Measurements from ENCODE around the gene TANGO6.
A peak's percentile ranks its signal among the peaks of the same experiment; 100 is the strongest.

Gene TANGO6

GRCh38 chr16:69106491-69107315 lies 263.4 kb downstream of the TANGO6 start:
- DNase-seq: peak; percentile 30

GRCh38 chr16:69107316-69107962 lies 264.1 kb downstream of the TANGO6 start:
- no peak for DNase-seq

- no peak for DNase-seq
Measured at GRCh38 chr16:69108064-69108904, 265.0 kb downstream of the TANGO6 start.

GRCh38 chr16:69108905-69109252 lies 265.5 kb downstream of the TANGO6 start:
- no peak for DNase-seq

DNA sequence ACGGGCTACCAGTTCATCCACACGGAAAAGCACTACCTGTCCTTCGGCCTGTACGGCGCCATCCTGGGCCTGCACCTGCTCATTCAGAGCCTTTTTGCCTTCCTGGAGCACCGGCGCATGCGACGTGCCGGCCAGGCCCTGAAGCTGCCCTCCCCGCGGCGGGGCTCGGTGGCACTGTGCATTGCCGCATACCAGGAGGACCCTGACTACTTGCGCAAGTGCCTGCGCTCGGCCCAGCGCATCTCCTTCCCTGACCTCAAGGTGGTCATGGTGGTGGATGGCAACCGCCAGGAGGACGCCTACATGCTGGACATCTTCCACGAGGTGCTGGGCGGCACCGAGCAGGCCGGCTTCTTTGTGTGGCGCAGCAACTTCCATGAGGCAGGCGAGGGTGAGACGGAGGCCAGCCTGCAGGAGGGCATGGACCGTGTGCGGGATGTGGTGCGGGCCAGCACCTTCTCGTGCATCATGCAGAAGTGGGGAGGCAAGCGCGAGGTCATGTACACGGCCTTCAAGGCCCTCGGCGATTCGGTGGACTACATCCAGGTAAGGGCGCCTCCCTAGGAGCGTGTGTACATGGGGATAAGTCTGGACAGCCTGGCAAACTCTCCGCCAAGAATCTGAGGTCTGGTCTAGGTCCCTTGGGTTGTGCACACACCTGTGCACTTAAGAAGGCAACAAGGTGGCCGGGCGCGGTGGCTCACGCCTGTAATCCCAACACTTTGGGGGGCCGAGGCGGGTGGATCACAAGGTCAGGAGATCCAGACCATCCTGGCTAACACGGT lies 266.3 kb downstream of the TANGO6 start:
- no peak for DNase-seq

DNA sequence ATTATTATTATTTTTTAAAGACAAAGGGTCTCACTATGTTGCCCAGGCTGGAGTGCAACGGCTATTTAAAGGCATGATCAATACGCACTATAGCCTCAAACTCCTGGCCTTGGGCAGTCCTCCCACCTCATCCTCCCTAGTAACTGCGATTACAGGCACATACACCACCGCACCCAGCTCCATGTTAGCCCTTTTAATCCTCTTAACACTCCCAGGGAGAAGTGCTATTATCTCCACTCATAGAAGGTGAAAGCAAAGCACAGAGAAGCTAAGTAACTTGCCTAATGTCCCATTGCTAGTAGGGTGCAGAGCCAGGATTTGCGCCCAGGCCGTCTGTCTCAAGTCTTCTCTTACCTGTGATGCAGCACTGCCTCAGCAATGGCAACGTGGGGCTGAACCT lies 267.1 kb downstream of the TANGO6 start:
- DNase-seq: no peak

DNA sequence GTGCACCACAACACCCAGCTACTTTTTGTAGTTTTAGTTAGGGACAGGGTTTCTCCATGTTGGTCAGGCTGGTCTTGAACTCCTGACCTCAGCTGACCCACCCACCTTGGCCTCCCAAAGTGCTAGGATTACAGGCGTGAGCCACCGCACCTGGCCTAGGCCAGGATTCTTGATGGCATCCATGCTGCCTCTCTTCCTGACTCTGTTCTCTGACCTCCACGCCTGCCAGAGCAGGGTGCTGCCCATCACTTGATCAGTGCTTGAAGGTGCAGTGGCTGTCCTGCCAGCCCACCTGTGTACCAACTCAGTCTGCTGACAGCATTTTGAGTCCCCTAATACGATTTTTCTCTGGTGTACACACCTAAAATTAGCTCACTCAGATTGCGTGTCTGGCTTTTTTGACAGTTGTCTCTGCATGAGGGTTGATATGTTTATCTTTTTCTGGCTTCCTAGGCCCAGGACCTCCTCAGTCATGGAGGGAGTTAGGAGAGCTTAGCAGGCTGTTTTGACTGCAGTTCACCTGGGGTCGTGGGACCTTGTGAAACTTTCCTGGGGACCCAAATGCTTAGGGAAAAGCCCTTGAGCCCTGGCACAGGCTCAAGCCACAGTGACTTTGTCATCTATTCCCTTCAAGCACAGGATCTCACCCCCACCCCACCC lies 268.0 kb downstream of the TANGO6 start:
- no peak for DNase-seq

GRCh38 chr16:69111876-69112230 lies 268.5 kb downstream of the TANGO6 start:
- no peak for DNase-seq

DNA sequence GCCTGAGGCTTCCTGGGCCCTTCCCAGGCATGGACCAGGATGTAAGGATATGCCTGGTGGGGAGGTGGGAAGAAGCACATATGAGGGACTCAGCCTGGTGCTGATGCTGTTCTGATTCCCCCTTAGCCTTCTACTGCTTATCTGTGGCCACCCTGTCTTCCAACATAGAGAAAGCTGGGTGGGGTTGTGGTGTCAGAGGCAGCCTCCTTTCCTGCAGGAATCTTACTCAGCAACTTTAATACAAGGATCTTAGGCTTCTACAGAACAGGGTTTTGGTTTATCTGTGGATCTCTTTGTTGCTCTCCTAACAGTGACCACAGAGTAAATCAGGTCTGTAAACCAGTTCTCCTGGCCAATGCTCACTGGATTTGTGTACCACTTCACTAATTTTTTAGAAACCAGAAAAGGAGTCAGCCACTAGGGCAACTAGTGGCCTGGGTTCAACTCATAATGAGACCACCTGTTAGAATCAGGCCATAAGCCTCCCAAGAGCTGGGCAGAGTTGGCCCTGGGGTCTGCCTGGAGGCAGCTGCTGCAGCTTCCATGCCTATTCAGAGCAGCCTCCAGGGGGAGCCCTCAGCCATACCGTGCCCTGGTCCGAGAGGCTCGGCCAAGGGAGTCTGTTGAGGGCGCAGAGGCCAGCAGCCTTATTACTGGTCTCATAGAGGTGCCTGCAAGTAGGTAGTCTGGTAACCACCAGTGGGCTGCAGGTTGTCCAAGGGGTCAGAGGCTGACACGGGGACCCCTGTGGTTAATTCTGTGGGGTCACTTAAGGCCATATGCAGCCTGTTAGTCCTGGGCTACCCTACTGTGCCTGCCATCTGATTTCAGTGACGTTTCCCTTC lies 269.2 kb downstream of the TANGO6 start:
- DNase-seq: peak; percentile 80

- DNase-seq: no peak
Measured at GRCh38 chr16:69113216-69113615, 269.9 kb downstream of the TANGO6 start.

GRCh38 chr16:69114346-69114975 lies 271.1 kb downstream of the TANGO6 start:
- DNase-seq: no peak

- DNase-seq: no peak
Measured at GRCh38 chr16:69114976-69115355, 271.6 kb downstream of the TANGO6 start.

GRCh38 chr16:69115361-69115760 lies 272.0 kb downstream of the TANGO6 start:
- no peak for DNase-seq

DNA sequence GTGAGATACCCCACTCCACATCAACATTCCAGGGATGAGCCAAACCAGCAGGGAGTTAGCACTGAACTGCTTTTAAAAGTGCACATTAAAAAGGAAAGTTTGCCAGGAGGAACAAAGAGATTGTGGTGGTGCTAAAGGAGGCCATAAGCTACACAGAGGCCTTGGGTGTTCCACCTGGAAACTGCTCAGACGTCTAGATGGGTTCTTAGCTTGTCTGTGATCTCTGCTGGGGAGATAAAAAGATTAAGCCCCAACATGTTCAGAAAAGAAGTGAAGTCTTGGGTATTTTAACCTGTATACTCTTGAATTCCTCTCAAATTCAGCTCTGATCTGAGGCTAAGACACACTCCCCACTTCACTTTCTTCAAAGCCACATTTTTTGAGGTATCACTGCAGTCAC lies 272.5 kb downstream of the TANGO6 start:
- no peak for DNase-seq

DNA sequence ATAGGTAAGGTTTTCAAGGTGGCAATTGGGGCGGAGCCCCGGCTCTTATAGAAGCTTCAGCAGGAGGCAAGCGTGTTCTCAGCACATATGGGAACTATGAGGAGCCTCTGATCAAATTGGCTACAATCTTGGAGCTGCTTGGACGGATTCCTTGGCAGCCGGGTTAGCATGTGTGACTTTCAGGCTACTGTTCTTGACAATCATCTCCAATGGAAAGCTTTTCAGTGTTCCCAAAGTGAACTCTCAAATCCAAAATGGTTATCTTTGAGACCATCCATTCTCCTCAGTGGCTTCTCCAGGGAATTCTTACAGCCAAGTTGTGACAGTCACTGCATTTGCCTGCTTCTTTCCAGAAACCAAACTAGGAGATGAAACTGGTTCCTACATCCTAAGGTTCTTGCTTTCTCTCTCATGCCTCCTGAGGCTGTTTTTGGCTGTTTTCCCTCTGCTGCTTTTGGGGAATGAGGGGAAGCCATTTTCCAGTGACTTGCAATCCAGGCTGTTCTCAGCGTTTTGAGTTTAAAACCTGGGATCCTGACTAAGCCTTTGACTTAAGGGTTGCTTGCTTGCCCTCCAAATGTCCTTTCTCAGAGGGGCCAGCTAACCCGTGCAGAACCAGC lies 273.0 kb downstream of the TANGO6 start:
- DNase-seq: no peak

DNA sequence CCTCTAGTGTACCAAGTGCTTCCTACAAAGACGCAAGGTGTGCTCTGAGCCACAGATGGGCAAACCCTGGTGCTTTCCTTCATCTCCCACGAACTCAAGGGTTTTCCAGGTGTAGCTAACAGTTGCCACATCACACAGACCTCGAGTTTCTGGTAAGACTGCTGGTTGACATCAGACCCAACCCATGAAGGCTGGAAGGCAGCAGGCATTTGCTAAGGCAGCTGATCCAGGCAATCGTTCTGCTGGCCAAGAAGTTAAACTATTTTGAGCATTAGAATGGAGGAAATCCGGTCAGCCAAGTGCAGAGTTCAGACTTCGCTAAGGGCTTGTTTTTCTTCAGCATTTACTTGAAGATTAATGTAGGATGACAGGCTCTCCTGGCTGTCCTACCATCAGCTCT lies 273.6 kb downstream of the TANGO6 start:
- no peak for DNase-seq

DNA sequence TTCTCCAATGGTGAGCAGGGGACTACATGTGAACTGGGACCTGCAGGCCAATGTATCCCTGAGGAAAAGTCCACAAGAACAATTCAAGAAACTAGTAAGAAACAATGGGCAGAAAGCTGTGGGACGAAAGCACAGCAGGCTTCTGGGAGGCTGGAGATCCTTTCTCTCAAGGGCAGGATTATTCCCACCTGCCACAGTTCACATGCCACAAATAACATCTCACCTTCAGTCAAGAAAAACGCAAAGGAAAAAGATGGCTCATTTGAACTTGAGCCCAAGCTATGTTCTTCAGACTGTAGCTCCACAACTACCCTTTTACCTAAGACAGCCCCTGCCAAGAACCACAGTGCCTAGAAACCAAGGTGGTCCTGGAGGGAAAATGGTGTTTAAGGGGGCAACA lies 275.1 kb downstream of the TANGO6 start:
- DNase-seq: no peak

DNA sequence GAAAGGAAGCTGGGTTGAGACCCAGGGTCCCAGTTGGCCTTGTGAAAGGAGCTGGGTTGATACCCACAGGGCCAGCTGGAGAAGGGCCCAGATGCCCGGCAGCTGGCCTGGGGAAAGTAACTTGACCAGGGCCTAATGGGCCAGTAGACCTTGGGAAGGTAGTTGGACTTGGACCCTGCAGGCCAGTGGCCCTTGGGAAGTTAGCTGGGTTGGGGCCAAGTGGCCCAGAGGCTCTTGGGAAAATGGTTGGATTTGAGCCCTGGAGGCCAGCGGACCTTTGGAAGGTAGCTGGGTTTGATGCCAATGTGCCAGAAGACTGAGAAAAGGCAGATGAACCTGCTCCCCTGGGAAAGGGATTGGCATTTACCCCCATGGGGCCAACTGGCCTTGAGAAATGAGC lies 275.7 kb downstream of the TANGO6 start:
- no peak for DNase-seq

- no peak for DNase-seq
Measured at GRCh38 chr16:69119536-69119935, 276.2 kb downstream of the TANGO6 start.

GRCh38 chr16:69120096-69120664 lies 276.8 kb downstream of the TANGO6 start:
- no peak for DNase-seq
